ENCODE measurements around the gene PLEKHB1. TPM values are rescaled to one million over a fixed set of nuclear protein-coding genes. Genes with fewer than 3 reads are reported as not detected.

The PLEKHB1 gene
- total and polyA plus RNA-seq, 2 experiments from 2014 or later = 21.8 to 33.5 TPM

GRCh38 chr11:73641668-73642067 is 4.7 kb upstream of the PLEKHB1 start:
- Histone ChIP-seq H3K4me1 (ENCODE audit: low read depth) (peaks cover 5% of the 10 kb centered on the region), H3K27me3 (peaks cover 4% of the 10 kb centered on the region), H3K27ac (no peak overlapping the region), H3K36me3 (no peaks in the 10 kb centered on the region), H3K9me3 (ENCODE audit: low read depth) (no peaks in the 10 kb centered on the region), H3K4me3 (no peak overlapping the region)
- DNase-seq (ENCODE audit: low read depth in 1 of 2, low spot score in 1 of 2) = no peak
- TF ChIP-seq CTCF (IDR thresholded peaks at IDR 0.05; ENCODE audit: low read depth, low read length) = no peak

- H3K27ac ChIP-seq = no peak overlapping the region
- H3K9me3 ChIP-seq (ENCODE audit: low read depth) = no peaks in the 10 kb centered on the region
- H3K27me3 ChIP-seq = peaks cover 4% of the 10 kb centered on the region
- no peak overlapping the region for H3K4me3 ChIP-seq
- peaks cover 5% of the 10 kb centered on the region for H3K4me1 ChIP-seq (ENCODE audit: low read depth)
- H3K36me3 ChIP-seq = no peaks in the 10 kb centered on the region
- peak in 1 of 2 donors; percentile 29 for DNase-seq (ENCODE audit: low read depth in 1 of 2, low spot score in 1 of 2)
- TF ChIP-seq CTCF (IDR thresholded peaks at IDR 0.05; ENCODE audit: low read depth, low read length) = no peak
These were observed 1.0 kb upstream of the PLEKHB1 start for GRCh38 chr11:73645121-73645969.

- H3K27ac ChIP-seq = no peak overlapping the region
- TF ChIP-seq CTCF (IDR thresholded peaks at IDR 0.05; ENCODE audit: low read depth, low read length) = no peak
- H3K27me3 ChIP-seq = peaks cover 4% of the 10 kb centered on the region
- peaks cover 5% of the 10 kb centered on the region for H3K4me1 ChIP-seq (ENCODE audit: low read depth)
- H3K36me3 ChIP-seq = no peaks in the 10 kb centered on the region
- no peaks in the 10 kb centered on the region for H3K9me3 ChIP-seq (ENCODE audit: low read depth)
- peak; percentile 91 to 93 for DNase-seq (ENCODE audit: low read depth in 1 of 2, low spot score in 1 of 2)
- peak overlapping the region; percentile 14 for H3K4me3 ChIP-seq
These were observed 1.2 kb downstream of the PLEKHB1 start for GRCh38 chr11:73647459-73648100.

GRCh38 chr11:73648121-73648520 is 1.7 kb downstream of the PLEKHB1 start:
- Histone ChIP-seq H3K9me3 (ENCODE audit: low read depth) (no peaks in the 10 kb centered on the region), H3K4me3 (no peak overlapping the region), H3K4me1 (ENCODE audit: low read depth) (peaks cover 5% of the 10 kb centered on the region), H3K27ac (no peak overlapping the region), H3K27me3 (peaks cover 4% of the 10 kb centered on the region), H3K36me3 (no peaks in the 10 kb centered on the region)
- TF ChIP-seq CTCF (IDR thresholded peaks at IDR 0.05; ENCODE audit: low read depth, low read length) = no peak
- no peak for DNase-seq (ENCODE audit: low read depth in 1 of 2, low spot score in 1 of 2)

GRCh38 chr11:73648571-73649046 is 2.2 kb downstream of the PLEKHB1 start:
- Histone ChIP-seq H3K9me3 (ENCODE audit: low read depth) (no peaks in the 10 kb centered on the region), H3K27ac (no peak overlapping the region), H3K27me3 (peaks cover 4% of the 10 kb centered on the region), H3K4me3 (no peak overlapping the region), H3K36me3 (no peaks in the 10 kb centered on the region), H3K4me1 (ENCODE audit: low read depth) (peaks cover 5% of the 10 kb centered on the region)
- no peak for DNase-seq (ENCODE audit: low read depth in 1 of 2, low spot score in 1 of 2)
- TF ChIP-seq CTCF (IDR thresholded peaks at IDR 0.05; ENCODE audit: low read depth, low read length) = no peak
